ENCODE results near the gene MAGIX.
A peak's percentile ranks its signal among the peaks of the same experiment; 100 is the strongest.
"Not testable (repeated sequence)": the region's sequence is repeated elsewhere in the genome, so short reads cannot be mapped to it uniquely, and the experiment has no call there.

MAGIX gene

DNA sequence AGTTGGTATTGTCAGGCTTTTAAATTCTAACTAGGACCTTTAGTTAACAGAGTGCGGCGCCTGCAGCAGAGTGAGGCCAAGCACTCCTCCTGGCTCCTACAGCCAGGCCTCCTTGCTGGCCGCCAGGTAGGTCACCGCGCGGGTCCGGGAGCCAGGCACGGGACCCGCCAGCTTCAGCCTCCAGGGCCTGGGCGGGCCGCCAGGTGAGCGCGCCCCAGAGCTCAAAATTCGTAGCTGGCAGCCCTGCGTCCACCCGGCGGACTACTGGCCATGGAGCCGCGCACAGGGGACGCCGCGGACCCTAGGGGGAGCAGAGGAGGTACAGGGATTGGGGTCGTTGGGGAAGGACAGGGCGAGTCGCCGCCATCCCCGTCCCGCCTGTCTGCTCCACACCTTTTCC is at the start of gene MAGIX:
Gene MAGIX, plus strand, starts transcription at position 139 of the 400 bp plus-strand sequence. Its CDS starts 132 bp downstream, at position 271.
- DNase-seq (ENCODE audit: low read depth in 2 of 2) = no peak

DNA sequence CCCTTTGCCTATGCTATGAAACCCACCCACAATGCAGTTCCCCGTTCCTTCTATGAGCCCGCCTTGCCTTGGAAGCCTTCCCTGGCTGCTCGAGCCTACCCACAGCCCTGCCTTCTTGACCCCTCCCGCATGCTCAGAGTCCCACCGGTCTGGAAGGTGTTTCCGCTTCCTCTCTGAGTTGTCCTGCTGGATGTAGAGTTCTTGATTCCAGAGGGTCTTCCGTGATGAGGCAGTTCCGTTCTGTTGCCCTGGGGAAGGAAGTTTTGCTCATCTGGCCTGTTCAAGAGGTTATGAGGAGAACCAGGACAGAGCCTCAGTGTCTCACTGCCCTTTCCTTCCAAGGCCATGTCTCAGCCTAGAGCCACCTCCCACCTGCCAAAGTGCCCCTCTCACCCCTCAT is 46.5 kb upstream of the MAGIX start:
- DNase-seq (ENCODE audit: low read depth in 2 of 2) = no peak

DNA sequence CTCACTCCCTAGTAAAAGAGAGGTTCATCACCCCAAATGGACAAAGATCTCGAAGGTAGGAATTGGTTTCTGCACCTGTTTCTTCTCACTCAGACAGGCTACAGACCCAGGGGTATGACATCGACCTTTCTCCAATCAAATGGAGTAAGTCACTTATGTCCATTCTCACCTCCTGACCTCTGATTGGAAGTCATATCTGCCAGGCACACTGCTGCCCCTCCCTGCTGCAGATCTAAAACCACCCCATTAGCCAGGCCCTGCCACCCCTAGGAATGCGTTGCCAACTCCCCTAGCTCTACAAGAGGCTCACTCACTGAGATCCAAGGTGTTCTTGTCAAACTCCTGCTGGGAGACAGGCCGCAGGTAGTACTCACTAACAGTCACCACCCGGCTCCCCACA is 45.8 kb upstream of the MAGIX start:
- no peak for DNase-seq (ENCODE audit: low read depth in 2 of 2)

DNA sequence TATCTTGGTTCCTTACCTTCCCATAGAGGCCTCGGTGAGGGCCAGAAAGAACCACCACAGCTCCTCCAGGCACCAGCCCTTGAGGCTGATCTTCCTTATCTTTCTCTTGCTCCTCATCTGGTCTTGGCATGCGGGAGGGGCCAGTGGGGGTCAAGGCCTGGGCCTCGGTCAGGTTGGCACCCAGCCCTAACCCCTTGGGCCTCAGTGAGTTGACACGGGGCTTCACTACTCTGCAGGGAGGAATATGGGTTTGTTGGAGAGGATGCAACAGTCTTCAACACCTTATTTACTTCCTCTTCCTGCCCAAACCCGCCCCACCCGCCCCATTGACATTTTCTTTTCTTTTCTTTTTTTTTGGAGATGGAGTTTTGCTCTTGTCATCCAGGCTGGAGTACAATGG is 45.0 kb upstream of the MAGIX start:
- no peak for DNase-seq (ENCODE audit: low read depth in 2 of 2)

DNA sequence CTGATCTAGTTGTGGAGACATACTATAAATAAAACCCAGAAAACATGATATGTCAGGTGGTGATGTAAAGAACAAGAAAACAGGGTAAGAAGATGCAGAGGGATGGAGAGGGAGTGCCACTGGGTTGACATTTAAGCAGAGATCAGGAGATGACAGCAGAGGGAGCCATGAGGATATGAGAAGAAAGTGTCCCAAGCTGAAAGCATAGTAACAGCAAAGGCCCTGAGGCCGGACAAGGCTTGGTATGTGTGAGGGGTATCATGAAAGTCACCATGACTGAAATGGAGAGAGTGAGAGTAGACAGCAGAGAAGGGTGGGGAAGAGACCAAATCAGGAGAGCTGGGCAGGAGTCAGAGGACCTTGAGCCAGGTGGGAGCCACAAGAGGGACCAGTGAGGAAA is 42.5 kb upstream of the MAGIX start:
- no peak for DNase-seq (ENCODE audit: low read depth in 2 of 2)

DNA sequence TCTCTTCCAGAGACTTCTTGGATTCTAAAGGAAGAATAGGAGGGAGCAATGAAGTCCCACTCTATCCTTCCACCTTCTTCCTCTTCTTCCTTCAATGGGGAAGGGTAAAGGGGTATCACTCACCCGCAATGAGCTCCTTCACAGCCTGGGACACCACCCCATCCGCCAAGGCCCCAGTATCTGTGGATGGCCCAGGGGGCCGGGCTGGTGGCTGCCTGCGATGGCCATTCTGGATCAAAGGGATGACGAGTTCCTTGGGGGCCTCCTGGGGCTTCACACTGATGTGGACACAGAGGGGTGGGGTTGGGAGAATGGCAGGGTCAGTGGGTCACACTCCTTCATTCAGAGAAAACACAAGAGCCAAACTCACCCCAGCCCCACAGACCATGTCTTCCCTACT is 40.1 kb upstream of the MAGIX start:
- DNase-seq (ENCODE audit: low read depth in 2 of 2) = no peak

DNA sequence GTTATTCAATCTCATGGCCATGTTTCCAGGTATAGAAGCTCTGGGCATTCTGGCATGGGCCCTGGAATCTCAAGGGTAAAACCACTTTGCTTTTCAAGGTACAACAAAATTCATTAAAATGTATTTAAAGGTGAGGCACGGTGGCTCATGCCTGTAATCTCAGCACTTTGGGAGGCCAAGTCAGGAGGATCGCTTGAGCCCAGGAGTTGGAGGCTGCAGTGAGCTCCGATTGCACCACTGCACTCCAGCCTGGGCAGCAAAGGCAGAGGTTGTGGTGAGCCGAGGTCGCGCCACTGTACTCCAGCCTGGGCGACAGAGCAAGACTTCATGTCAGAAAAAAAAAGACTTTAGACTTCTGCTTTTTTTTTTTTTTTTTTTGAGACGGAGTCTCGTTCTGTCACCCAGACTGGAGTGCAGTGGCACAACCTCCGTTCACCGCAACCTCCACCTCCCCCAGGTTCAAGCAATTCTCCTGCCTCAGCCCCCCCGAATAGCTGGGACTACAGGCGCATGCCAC is 34.8 kb upstream of the MAGIX start:
- DNase-seq (ENCODE audit: low read depth in 2 of 2) = not testable (repeated sequence)

DNA sequence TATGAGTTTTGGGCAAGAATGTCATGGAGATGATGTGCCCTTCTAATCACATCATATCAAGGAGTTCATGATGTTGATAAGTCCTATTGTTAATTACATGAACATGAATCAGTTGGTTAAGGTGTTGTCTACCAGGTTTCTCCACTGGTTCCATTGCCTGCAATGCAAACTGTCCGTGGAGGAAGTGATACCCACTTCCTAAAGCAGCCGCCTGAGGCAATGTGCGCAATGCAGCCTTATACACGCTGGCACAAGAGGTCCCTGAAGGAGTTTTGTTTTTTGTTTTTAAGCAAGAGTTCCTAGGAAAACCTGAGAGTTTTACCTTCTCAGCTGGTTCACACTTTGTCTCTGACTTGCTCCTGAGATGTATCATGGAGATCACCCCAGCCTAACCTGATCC is 33.1 kb upstream of the MAGIX start:
- DNase-seq (ENCODE audit: low read depth in 2 of 2) = no peak

DNA sequence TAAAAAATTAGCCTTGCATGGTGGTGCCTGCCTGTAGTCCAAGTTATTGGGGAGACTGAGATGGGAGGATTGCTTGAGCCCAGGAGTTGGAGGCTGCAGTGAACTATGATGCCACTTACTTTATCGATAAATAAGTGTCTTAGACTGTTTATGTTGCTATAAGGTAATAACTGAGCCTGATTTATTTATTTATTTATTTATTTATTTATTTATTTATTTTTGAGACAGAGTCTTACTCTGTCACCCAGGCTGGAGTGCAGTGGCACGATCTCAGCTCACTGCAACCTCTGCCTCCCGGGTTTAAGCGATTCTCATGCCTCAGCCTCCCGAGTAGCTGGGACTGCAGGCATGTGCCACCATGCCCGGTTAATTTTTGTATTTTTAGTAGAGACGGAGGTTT is 30.3 kb upstream of the MAGIX start:
- not testable (repeated sequence) for DNase-seq (ENCODE audit: low read depth in 2 of 2)

DNA sequence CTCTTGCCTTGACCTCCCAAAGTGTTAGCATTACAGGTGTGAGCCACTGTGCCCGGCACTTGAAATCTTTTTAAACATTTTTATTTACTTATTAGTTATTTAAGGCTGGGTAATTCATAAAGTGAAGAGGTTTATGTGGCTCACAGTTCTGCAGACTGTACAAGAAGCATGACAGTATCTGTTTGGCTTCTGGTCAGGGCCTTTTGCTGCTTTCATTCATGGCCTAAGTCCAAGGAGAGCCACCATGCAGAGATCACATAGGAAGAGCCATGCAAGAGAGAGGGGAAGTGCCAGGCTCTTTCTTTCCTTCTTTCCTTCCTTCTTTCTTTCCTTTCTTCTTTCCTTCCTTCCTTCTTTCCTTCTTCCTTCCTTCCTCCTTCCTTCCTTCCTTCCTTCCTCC is 28.8 kb upstream of the MAGIX start:
- no peak for DNase-seq (ENCODE audit: low read depth in 2 of 2)

DNA sequence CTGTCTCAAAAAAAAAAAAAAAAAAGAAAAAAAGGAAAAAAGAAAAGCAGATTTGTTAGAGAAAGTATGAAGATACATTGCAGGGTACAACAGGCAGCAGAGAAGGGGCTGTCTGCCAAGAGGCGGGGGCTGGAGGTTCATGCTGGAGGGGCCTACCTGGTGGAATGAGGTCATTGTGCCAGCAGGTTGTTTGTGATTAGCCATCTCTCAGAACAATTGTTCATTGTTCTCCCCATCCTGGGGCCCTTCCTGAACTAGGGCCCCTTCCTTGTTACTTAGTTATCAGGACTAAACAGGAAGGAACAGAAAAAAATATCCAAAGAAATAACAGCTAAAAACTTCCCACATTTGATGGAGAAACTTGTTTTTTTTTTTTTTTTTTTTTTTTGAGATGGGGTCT is 25.1 kb upstream of the MAGIX start:
- no peak for DNase-seq (ENCODE audit: low read depth in 2 of 2)

DNA sequence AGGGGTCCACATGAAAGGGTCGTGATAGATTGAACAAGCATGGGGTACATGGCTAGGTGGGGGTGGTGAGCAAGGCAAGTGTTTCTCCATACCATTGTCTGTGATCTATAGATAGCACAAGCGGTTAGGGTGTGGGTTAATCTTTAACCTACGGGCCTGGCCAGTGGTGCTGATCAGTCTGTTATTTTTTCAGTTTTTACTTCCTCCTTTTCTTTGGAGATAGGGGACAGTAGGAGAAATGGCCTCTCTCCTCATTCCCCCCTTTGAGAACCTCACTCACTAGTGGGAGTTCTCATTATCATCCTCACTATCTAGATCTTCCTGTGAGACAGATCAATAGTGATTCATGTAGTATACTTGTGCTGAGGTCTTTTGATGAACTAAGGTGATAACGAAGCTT is 22.8 kb upstream of the MAGIX start:
- no peak for DNase-seq (ENCODE audit: low read depth in 2 of 2)

DNA sequence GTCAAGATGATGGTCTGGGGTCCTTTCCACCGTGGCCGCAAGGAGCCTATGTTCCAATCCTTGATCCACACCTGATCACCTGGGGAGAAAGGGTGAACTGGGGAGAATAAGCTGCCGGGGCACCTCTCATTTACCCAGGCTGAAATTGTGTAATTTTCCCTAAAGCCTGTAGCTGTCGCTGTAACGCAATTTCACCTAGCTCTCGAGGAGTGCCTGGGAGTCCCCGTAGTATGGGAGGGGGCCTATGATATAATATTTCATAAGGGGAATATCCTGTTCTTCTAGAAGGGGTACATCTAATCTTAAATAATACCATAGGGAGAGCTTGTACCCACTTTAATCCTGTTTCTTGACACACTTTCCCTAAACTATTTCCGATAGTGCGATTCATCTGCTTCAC is 20.3 kb upstream of the MAGIX start:
- DNase-seq (ENCODE audit: low read depth in 2 of 2) = not testable (repeated sequence)

DNA sequence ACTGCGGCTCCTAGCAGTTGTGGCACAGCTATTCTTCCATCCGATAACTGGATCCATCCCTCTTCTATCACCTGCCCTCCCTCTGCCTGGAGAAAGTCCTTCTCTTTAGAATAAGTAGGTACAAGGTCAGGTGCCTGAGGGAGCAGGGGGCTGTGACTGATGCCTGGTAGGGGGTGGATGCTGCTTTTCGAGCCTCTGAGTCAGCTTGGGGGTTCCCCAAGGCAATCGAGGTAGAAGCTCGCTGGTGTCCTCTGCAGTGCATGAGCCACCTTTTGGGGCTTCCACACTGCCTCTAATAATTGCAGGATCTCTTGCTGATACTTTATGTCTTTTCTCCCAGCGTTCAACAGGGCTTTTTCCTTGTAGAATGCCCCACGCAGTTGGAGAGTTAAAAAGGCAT is 19.4 kb upstream of the MAGIX start:
- not testable (repeated sequence) for DNase-seq (ENCODE audit: low read depth in 2 of 2)

DNA sequence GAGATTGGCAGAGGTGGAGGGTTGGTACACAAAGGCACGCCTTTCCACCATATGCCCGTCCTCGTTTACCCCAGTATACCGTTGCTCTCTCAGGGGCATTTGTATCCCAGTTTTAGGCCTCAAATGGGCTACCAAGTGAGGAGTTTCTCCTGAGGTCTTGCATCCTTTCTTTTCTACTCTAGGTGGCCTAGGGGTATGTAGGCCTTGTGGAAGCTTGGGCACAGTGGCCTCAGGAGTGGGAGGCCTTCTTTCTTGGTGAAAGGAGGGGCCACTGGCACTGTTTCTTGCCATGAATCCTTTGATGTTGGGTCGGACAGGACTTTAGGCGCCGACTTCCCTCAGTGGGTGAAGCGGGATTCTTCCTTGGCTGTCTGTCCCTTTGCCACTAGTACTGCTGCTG is 15.3 kb upstream of the MAGIX start:
- DNase-seq (ENCODE audit: low read depth in 2 of 2) = no peak

DNA sequence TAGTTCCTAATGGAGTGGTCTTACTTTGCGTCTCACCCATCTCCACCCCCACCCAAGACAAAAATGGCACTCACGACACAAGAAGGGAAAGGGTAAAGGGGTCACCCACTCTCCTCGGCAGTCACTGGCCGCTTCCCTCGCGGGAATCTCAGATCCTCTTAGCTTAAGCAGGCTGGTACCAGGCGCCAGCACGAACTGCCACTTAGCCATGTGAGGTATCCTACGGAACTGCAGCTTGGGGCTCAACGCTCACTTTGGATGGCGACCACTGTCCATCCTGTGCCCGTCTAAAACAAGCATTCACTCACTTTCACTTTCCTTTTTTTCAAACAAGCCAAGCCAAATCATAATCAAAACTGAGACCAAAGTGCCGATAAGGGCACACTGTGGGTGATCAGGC is 14.6 kb upstream of the MAGIX start:
- no peak for DNase-seq (ENCODE audit: low read depth in 2 of 2)

DNA sequence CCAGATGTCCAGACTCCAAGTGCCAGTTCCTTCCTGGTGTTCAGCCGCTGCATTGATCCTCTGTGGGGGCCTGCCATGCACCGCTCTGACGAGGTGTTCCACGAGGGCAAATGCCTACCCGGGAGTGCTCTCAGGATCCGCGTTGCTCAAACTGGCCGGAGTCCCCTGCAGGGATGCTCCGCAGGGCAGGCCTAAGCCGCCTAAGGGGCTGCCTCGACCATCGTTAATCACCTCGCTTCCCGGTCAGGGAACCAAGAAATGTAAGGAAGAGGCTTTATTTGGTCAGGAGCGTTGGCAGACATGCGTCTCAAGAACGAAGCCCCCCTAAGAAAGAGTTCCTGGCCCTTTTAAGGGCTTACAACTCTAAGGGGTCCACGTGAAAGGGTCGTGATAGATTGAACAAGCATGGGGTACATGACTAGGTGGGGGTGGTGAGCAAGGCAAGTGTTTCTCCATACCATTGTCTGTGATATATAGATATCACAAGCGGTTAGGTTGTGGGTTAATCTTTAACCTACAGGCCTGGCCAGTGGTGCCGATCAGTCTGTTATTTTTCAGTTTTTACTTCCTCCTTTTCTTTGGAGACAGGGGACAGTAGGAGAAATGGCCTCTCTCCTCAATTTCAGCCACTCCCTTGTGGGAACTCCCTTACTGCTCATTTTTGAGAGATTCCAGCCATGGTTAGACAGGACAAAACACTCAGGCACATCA is 14.0 kb upstream of the MAGIX start:
- DNase-seq (ENCODE audit: low read depth in 2 of 2) = not testable (repeated sequence)

DNA sequence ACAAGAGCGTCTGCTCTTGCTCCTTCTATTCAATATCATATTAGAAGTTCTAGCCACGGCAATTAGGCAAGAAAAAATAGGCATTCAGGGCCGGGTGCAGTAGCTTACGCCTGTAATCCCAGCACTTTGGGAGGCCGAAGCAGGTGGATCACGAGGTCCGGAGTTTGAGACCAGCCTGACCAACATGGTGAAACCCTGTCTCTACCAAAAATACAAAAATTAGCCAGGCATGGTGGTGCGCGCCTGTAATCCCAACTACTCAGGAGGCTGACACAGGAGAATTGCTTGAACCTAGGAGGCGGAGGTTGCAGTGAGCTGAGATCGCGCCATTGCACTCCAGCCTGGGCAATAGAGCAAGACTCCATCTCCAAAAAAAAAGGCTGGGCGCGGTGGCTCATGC is 13.3 kb upstream of the MAGIX start:
- not testable (repeated sequence) for DNase-seq (ENCODE audit: low read depth in 2 of 2)

DNA sequence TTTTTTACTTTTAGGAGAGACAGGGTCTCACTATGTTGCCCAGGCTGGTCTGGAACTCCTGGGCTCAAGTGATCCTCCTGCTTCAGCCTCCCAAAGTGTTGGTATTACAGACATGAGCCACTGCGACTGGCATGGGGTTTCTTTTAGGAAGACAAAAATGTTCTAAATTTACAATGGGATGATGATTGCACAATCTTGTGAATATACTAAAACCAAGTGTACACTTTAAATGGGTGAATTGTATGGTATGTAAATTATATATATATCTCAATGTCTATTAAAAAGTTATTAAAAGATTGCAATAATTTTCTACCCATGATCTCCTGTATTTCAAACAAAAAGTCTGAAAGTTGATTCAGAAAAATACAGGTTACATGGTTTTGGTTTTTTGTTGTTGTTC is 9.1 kb upstream of the MAGIX start:
- no peak for DNase-seq (ENCODE audit: low read depth in 2 of 2)

DNA sequence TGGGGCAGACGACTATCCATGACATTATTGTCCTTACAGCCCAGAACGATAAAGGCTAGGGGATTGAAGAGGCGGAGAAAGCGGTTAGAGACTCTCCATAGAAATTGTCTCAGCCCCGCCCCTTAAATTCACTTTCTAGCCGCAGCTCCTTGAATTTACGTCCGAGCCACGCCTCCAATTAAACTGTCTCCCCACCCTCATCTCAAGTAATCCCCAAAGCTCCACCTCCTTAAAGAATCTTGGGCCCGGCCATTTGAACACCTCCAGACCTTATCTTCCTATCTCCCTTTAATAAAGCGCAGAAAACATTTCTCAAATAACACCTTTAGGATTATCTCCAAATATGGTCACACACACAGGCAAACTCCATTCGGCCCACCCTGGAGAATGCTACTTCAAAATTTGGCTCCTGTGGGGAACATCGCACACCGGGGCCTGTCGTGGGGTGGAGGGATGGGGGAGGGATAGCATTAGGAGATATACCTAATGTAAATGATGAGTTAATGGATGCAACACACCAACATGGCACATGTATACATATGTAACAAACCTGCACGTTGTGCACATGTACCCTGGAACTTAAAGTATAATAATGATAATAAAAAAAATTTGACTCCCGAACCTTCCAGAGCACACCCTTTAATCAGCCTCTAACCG is 7.2 kb upstream of the MAGIX start:
- DNase-seq (ENCODE audit: low read depth in 2 of 2) = no peak

DNA sequence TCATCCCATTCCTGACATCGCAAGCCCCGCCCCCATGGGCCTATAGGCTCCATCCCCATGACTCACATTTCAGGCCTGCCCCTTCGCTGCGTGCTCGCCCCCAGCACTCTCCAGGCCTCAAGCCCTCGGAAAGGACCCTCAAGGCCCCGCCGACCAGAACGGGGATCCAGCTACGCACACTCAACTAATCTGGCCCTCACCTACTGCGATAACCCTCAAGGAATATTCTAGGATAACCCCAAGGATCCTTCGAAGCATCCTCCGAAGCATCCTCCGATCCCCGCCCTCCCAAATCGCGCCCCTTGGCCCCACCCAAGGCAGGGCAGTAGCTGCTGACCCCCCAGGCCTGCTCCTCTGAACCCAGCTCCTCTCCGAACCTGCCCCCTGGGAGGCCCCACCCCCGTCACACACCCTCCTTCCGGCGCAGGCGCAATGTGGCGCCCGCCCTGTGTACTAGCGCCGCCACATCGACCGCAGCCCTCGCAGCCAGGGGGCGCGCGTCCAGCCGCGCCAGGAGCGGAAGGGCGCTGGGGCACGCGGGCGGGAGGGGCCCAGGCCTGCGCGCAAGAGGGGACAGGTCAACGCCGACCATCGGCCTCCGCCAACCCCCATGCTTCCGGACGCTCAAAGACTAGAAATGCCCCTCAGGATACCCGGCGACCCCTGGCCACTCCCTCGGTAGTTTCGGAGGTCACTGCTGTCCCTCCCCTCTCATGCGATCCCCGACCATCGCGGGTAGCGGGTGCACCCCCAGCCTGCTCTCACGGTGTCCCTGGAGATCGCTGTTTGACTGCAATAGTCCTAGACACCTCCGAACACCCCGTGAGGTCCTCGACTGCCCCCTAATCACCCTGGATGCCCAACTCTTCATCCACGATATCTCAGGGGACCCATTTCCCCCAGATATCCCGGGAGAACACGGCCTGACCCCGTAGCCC is 6.4 kb upstream of the MAGIX start:
- DNase-seq (ENCODE audit: low read depth in 2 of 2) = peak; percentile 73 to 79

DNA sequence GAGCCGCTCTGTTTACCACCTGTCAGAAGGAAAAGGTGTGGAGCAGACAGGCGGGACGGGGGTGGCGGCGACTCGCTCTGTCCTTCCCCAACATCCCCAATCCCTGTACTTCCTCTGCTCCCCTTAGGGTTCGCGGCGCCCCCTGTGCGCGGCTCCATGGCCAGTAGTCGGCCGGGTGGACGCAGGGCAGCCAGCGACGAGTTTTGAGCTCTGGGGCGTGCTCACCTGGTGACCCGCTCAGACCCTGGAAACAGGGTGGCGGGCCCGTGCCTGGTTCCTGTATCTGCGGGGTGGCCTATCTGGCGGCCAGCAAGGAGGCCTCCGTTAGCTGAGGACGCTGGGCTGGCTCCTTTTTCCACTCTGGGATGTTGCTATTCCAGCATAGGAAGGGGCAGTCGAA is 5.4 kb upstream of the MAGIX start:
- no peak for DNase-seq (ENCODE audit: low read depth in 2 of 2)

Data from stimulated activated CD4-positive, alpha-beta T cell treated with anti-CD3 and anti-CD28 coated beads, Interleukin-15, amount 100 ng/mL, for 48 hours (primary cell).